ENCODE results near the gene MKRN2. TPM values are rescaled to one million over a fixed set of nuclear protein-coding genes. Genes with fewer than 3 reads are reported as not detected.

Gene MKRN2
- total RNA-seq, 1 donor from 2014 or later: 23.4 TPM

DNA sequence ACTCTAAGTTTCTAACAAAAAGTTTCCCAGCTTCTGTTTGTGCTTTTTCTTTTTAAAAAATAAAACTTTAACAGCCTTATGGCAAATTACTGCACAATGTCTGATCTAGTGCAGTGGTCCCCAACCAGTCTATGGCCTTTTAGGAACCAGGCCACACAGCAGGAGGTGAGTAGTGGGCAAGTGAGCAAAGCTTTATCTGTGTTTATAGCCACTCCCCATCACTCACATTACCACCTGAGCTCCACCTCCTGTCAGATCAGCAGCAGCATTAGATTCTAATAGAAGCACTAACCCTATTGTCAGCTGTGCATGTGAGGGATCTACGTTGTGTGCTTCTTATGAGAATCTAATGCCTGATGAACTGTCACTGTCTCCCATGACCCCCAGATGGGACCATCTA is 5.6 kb downstream of the MKRN2 start:
- Histone ChIP-seq H3K4me3 (no peak overlapping the region), H3K9me3 (no peaks in the 10 kb centered on the region), H3K27me3 (no peaks in the 10 kb centered on the region), H3K27ac (no peak overlapping the region), H3K4me1 (peaks cover 35% of the 10 kb centered on the region), H3K36me3 (no peaks in the 10 kb centered on the region)
- no peak for DNase-seq
- ATAC-seq: no peak
- intact Hi-C loops (cut with DNase I): no loop called here
- no peak for TF ChIP-seq CTCF (IDR thresholded peaks at IDR 0.05)

DNA sequence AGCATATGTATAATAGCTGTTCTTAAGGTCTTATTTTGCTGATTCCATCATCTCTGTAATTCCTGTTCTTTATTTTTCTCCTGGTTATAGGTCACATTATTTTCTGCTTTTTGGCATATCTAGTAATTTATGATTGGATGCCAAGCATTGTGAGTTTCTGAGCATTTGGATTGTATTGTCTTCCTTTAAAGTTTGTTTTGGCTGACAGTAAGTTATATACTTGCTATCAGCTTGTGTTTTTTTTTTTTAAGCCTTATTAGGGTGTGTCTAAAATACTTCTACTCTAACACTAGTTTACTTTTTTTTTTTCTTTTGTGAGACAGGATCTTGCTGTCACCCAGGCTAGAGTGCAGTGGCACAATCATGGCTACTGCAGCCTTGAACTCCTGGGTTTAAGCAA is 10.1 kb downstream of the MKRN2 start:
- intact Hi-C loops (cut with DNase I): no loop called here
- Histone ChIP-seq H3K4me3 (no peak overlapping the region), H3K36me3 (peaks cover 34% of the 10 kb centered on the region), H3K9me3 (no peaks in the 10 kb centered on the region), H3K27me3 (no peaks in the 10 kb centered on the region), H3K4me1 (peaks cover 12% of the 10 kb centered on the region), H3K27ac (no peak overlapping the region)
- DNase-seq: no peak
- ATAC-seq: no peak
- TF ChIP-seq CTCF (IDR thresholded peaks at IDR 0.05): no peak

- no peak for ATAC-seq
- intact Hi-C loops (cut with DNase I): no loop called here
- Histone ChIP-seq H3K27ac (no peak overlapping the region), H3K36me3 (peaks cover 52% of the 10 kb centered on the region), H3K9me3 (no peaks in the 10 kb centered on the region), H3K27me3 (no peaks in the 10 kb centered on the region), H3K4me3 (no peak overlapping the region), H3K4me1 (no peaks in the 10 kb centered on the region)
- no peak for DNase-seq
- no peak for TF ChIP-seq CTCF (IDR thresholded peaks at IDR 0.05)
Observed at GRCh38 chr3:12568747-12569146, 11.9 kb downstream of the MKRN2 start.

DNA sequence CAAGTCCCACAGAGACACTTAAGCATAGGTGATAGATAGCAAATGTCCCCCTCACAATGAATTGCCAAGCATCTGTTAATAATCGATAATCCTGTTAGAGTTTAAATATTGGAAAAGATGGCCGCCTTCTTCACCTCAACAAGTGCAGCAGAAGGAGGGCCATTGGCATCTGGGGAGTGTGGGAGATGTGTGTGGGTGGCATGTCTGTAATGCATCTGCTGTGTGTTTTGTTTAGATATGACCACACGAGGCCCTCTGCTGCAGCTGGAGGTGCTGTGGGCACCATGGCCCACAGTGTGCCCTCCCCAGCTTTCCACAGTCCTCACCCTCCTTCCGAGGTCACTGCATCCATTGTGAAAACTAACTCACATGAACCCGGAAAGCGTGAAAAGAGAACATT is 12.9 kb downstream of the MKRN2 start:
- ATAC-seq (no peak), DNase-seq (no peak)
- Histone ChIP-seq H3K4me1 (no peaks in the 10 kb centered on the region), H3K27ac (no peak overlapping the region), H3K27me3 (no peaks in the 10 kb centered on the region), H3K36me3 (peaks cover 63% of the 10 kb centered on the region), H3K4me3 (no peak overlapping the region), H3K9me3 (no peaks in the 10 kb centered on the region)
- TF ChIP-seq CTCF (IDR thresholded peaks at IDR 0.05): no peak
- intact Hi-C loops (cut with DNase I): no loop called here

DNA sequence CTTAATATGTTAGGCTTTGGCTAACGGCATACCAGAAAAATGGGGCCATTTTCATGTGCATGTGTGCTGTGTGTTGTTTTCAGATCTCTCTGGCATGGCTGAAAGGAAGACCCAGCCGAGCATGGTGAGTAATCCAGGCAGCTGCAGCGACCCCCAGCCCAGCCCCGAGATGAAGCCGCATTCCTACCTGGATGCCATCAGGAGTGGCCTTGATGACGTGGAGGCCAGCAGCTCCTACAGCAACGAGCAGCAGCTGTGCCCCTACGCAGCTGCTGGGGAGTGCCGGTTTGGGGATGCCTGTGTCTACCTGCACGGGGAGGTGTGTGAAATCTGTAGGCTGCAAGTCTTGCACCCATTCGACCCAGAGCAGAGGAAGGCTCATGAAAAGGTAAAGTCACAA is 15.1 kb downstream of the MKRN2 start:
- Histone ChIP-seq H3K36me3 (peaks cover 82% of the 10 kb centered on the region), H3K9me3 (no peaks in the 10 kb centered on the region), H3K27ac (no peak overlapping the region), H3K4me3 (no peak overlapping the region), H3K27me3 (no peaks in the 10 kb centered on the region), H3K4me1 (no peaks in the 10 kb centered on the region)
- ATAC-seq (no peak), DNase-seq (no peak)
- intact Hi-C loops (cut with DNase I): no loop called here
- TF ChIP-seq CTCF (IDR thresholded peaks at IDR 0.05): no peak

DNA sequence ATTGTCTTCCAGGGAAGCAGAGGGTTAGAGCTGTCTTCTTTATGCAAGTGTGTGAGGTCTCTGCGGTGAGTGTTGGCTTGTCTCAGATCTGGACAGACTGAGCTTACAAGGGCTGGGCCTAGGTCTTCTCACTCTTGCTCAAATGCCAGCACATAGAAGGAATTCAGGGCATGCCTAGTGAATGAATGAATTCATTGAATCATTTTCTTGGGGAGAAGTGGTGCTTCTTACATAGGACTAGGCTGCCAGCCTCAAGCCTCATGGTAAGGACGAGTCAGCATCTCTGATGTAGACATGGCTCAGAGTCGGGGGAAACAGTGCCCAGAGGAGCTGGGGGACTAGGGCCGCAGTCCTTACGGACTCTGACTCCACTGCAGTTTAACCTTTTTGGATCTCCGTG is 17.2 kb downstream of the MKRN2 start:
- intact Hi-C loops (cut with DNase I): no loop called here
- TF ChIP-seq CTCF (IDR thresholded peaks at IDR 0.05): no peak
- no peak for DNase-seq
- H3K4me3 ChIP-seq: no peak overlapping the region
- peaks cover 98% of the 10 kb centered on the region for H3K36me3 ChIP-seq
- no peaks in the 10 kb centered on the region for H3K9me3 ChIP-seq
- H3K4me1 ChIP-seq: no peaks in the 10 kb centered on the region
- H3K27ac ChIP-seq: no peak overlapping the region
- no peaks in the 10 kb centered on the region for H3K27me3 ChIP-seq
- ATAC-seq: no peak
